ENCODE results near the gene OSBPL10.

- TF ChIP-seq RNF2 (IDR thresholded peaks at IDR 0.05; ENCODE audit: borderline replicate concordance, low read depth) (no peak), CBX8 (IDR thresholded peaks at IDR 0.05) (no peak), CTCF (IDR thresholded peaks at IDR 0.05) (0 out of 3 replicates have a peak, but pooled peaks have one; percentile 14), EP300 (IDR thresholded peaks at IDR 0.05) (no peak; a peak in 1 of 5 replicates), TP53 (CRISPR knock-in tag; IDR thresholded peaks at IDR 0.05) (no peak), MAX (IDR thresholded peaks at IDR 0.05) (peak; percentile 26), MAFK (IDR thresholded peaks at IDR 0.05; ENCODE audit: partially characterized antibody) (no peak), RAD21 (conservative IDR thresholded peaks at IDR 0.05 in 1 of 2, IDR thresholded peaks at IDR 0.05 in 1 of 2) (0 out of 5 replicates have a peak, but pooled peaks have one; percentile 4 to 25), HDAC2 (IDR thresholded peaks at IDR 0.05) (no peak), NR3C1 (IDR thresholded peaks at IDR 0.05) (no peak), PHF8 (IDR thresholded peaks at IDR 0.05; ENCODE audit: borderline replicate concordance, low read depth) (no peak), CHD2 (IDR thresholded peaks at IDR 0.05; ENCODE audit: low read length, partially characterized antibody) (no peak)
Observed at GRCh38 chr3:31980530-31981205, 394 bp downstream of the OSBPL10 start.

Data from A549 (cell line).